HepG2 (cell line): ENCODE measurements around the gene FGF21. TPM values are rescaled to one million over a fixed set of nuclear protein-coding genes. Genes with fewer than 3 reads are reported as not detected.
A peak's percentile ranks its signal among the peaks of the same experiment; 100 is the strongest.

ENCODE experiments used
- E2F1 ChIP-seq: sonication (generic); formaldehyde crosslinking; IDR thresholded peaks from 2 replicates; pipeline ENCODE4 v1.5.0; 2020; ENCODE audit warnings: missing genetic modification reagents
- FUBP1 ChIP-seq: sonication (generic); formaldehyde crosslinking; IDR thresholded peaks from 2 replicates; pipeline ENCODE4 v1.5.1; 2020; ENCODE audit warnings: missing genetic modification reagents, mild to moderate bottlenecking, borderline replicate concordance
- MAZ ChIP-seq, 2 experiments: sonication (generic) in 1 of 2; formaldehyde crosslinking in 1 of 2; IDR thresholded peaks; 2 replicates each; pipeline versions ENCODE4 v1.5.0 to v1.6.1; 2012 to 2020; ENCODE audit warnings: low read depth in 2 of 2, mild to moderate bottlenecking in 2 of 2, borderline replicate concordance in 1 of 2, improper control_type of control experiment in 1 of 2, low read length in 1 of 2, missing genetic modification reagents in 1 of 2, moderate library complexity in 1 of 2
- NONO ChIP-seq, 2 experiments: fragments of 450-650 bp in 1 of 2; sonication (generic) in 1 of 2; formaldehyde crosslinking in 1 of 2; IDR thresholded peaks in 1 of 2; conservative IDR thresholded peaks in 1 of 2; 2 replicates each; pipeline versions ENCODE4 v1.6.1 to v1.8.0; 2017 to 2022; ENCODE audit warnings: mild to moderate bottlenecking in 1 of 2, missing genetic modification reagents in 1 of 2, moderate library complexity in 1 of 2
- POLR2AphosphoS2 ChIP-seq: IDR thresholded peaks from 2 replicates; pipeline ENCODE4 v1.6.1; 2011; ENCODE audit warnings: low read depth, low read length, improper control_type of control experiment
- RAD21 ChIP-seq: fragments of 450-650 bp; formaldehyde crosslinking; IDR thresholded peaks from 2 replicates; pipeline ENCODE4 v1.5.0; 2020; ENCODE audit warnings: mild to moderate bottlenecking
- STAT5B ChIP-seq: sonication (generic); formaldehyde crosslinking; IDR thresholded peaks from 2 replicates; pipeline ENCODE4 v1.4.0; 2020; ENCODE audit warnings: missing genetic modification reagents
- TAF1 ChIP-seq: sonication (generic); formaldehyde crosslinking; IDR thresholded peaks from 2 replicates; pipeline ENCODE4 v1.4.0; 2020; ENCODE audit warnings: missing genetic modification reagents
- TARDBP ChIP-seq: sonication (generic); formaldehyde crosslinking; IDR thresholded peaks from 2 replicates; pipeline ENCODE4 v1.8.0; 2022; ENCODE audit warnings: mild to moderate bottlenecking, missing genetic modification reagents
- ZBTB14 ChIP-seq: sonication (generic); formaldehyde crosslinking; IDR thresholded peaks from 2 replicates; pipeline ENCODE4 v1.4.0; 2020; ENCODE audit warnings: missing genetic modification reagents
- ZNF12 ChIP-seq: sonication (generic); formaldehyde crosslinking; IDR thresholded peaks from 2 replicates; pipeline ENCODE4 v1.5.0; 2020; ENCODE audit warnings: missing genetic modification reagents
- ZNF143 ChIP-seq: sonication (generic); formaldehyde crosslinking; IDR thresholded peaks from 2 replicates; pipeline ENCODE4 v1.4.0; 2020; ENCODE audit warnings: missing genetic modification reagents
- ZNF225 ChIP-seq: sonication (generic); formaldehyde crosslinking; IDR thresholded peaks from 2 replicates; pipeline ENCODE4 v1.4.0; 2020; ENCODE audit warnings: mild to moderate bottlenecking, missing genetic modification reagents
- ZNF234 ChIP-seq: sonication (generic); formaldehyde crosslinking; conservative IDR thresholded peaks from 2 replicates; pipeline ENCODE4 v1.5.1; 2020; ENCODE audit warnings: mild to moderate bottlenecking, missing genetic modification reagents
- ZNF274 ChIP-seq: sonication (generic); formaldehyde crosslinking; IDR thresholded peaks from 2 replicates; pipeline ENCODE4 v1.5.1; 2020; ENCODE audit warnings: mild to moderate bottlenecking, missing genetic modification reagents
- ZNF441 ChIP-seq: sonication (generic); formaldehyde crosslinking; IDR thresholded peaks from 2 replicates; pipeline ENCODE4 v1.7.0; 2021; ENCODE audit warnings: missing genetic modification reagents, borderline replicate concordance
- ZNF503 ChIP-seq: sonication (generic); formaldehyde crosslinking; IDR thresholded peaks from 2 replicates; pipeline ENCODE4 v1.4.0; 2020; ENCODE audit warnings: missing genetic modification reagents
- ZNF558 ChIP-seq: sonication (generic); formaldehyde crosslinking; IDR thresholded peaks from 2 replicates; pipeline ENCODE4 v1.9.0; 2022; ENCODE audit warnings: mild to moderate bottlenecking, missing genetic modification reagents, borderline replicate concordance
- ZNF564 ChIP-seq: sonication (generic); formaldehyde crosslinking; IDR thresholded peaks from 2 replicates; pipeline ENCODE4 v1.8.1; 2023; ENCODE audit warnings: mild to moderate bottlenecking, missing genetic modification reagents
- ZNF570 ChIP-seq: sonication (generic); formaldehyde crosslinking; IDR thresholded peaks from 2 replicates; pipeline ENCODE4 v1.4.0; 2020; ENCODE audit warnings: mild to moderate bottlenecking, missing genetic modification reagents, borderline replicate concordance
- ZNF83 ChIP-seq: sonication (generic); formaldehyde crosslinking; IDR thresholded peaks from 2 replicates; pipeline ENCODE4 v1.4.0; 2020; ENCODE audit warnings: missing genetic modification reagents, mild to moderate bottlenecking, borderline replicate concordance
- ZNF841 ChIP-seq: sonication (generic); formaldehyde crosslinking; IDR thresholded peaks from 2 replicates; pipeline ENCODE4 v1.8.1; 2023; ENCODE audit warnings: missing genetic modification reagents, borderline replicate concordance
- polyA plus RNA-seq, 8 experiments: library from polyadenylated mRNA; depleted of rRNA in 3 of 8; stranded (reverse) in 7 of 8; unstranded in 1 of 8; fragments of >200 nt; fragmentation: Illumina TruSeq in 4 of 8; extraction: Trizol in 4 of 8; gene quantifications; 2 replicates each; pipeline versions ENCODE4 v1.2.1 to v1.2.3, GENCODE V29; 2011 to 2016; ENCODE audit warnings: low read depth in 4 of 8, missing spikeins in 1 of 8, mixed read lengths in 1 of 8; ENCODE audit not compliant: insufficient read depth in 1 of 8
- total RNA-seq, 5 experiments: library from RNA; depleted of rRNA; stranded (reverse); fragments of >200 nt; fragmentation: Illumina TruSeq; extraction: Trizol; gene quantifications; 2 replicates each; pipeline ENCODE4 v1.2.3, GENCODE V29; 2016; ENCODE audit warnings: low read depth in 1 of 5

The FGF21 gene
- total and polyA plus RNA-seq, 2 of the 13 experiments (the other 11 are each of a cell fraction or from before 2014, with no cell fraction given), result 0.17 TPM; not detected in 1

GRCh38 chr19:48806818-48807589, 51.7 kb downstream of the FGF21 start (continued):
- TF ChIP-seq ZNF225, result no peak
- TF ChIP-seq ZNF503 (CRISPR knock-in tag), result no peak
- TF ChIP-seq TAF1, result peak; percentile 81
- TF ChIP-seq NONO (IDR thresholded peaks at IDR 0.05), result no peak
- 0 out of 2 replicates have a peak, but pooled peaks have one; percentile 55 for TF ChIP-seq NONO (CRISPR knock-in tag; conservative IDR thresholded peaks at IDR 0.05)
- no peak for TF ChIP-seq ZNF558 (CRISPR knock-in tag)
- TF ChIP-seq ZNF441 (CRISPR knock-in tag), result peak; percentile 39; the same call in 1 of the 2 replicates
- no peak for TF ChIP-seq ZBTB14
- TF ChIP-seq E2F1 (CRISPR knock-in tag), result no peak; the same call in 1 of the 2 replicates
- TF ChIP-seq MAZ (IDR thresholded peaks at IDR 0.05; ENCODE audit: borderline replicate concordance, low read depth, low read length), result peak; percentile 51; the same call in 1 of the 2 replicates
- TF ChIP-seq MAZ (CRISPR knock-in tag; IDR thresholded peaks at IDR 0.05; ENCODE audit: low read depth), result peak; percentile 46; the same call in 1 of the 2 replicates
- no peak for TF ChIP-seq ZNF234 (CRISPR knock-in tag)
- peak; percentile 64 for TF ChIP-seq ZNF143 (CRISPR knock-in tag)
- TF ChIP-seq ZNF841, result no peak
- no peak for TF ChIP-seq ZNF564 (CRISPR knock-in tag)
- TF ChIP-seq TARDBP (CRISPR knock-in tag), result no peak; the same call in 1 of the 2 replicates
- TF ChIP-seq STAT5B (CRISPR knock-in tag), result no peak
- TF ChIP-seq POLR2AphosphoS2, result no peak
- TF ChIP-seq FUBP1 (CRISPR knock-in tag), result no peak
- peak; percentile 81; the same call in 1 of the 2 replicates for TF ChIP-seq ZNF274 (CRISPR knock-in tag)
- no peak for TF ChIP-seq RAD21
- TF ChIP-seq ZNF570, result no peak
- TF ChIP-seq ZNF12 (CRISPR knock-in tag), result no peak
- TF ChIP-seq ZNF83 (CRISPR knock-in tag), result no peak
